Erythroblast (primary cell): Measurements from ENCODE around the gene NRP1.

Experiments used
- GATA1 ChIP-seq: IDR thresholded peaks from 2 replicates; pipeline ENCODE4 v1.6.1; 2011; ENCODE audit warnings: low read depth, mild to moderate bottlenecking, control low read depth, low read length, moderate library complexity
- POLR2A ChIP-seq: IDR thresholded peaks from 2 replicates; pipeline ENCODE4 v1.6.1; 2011; ENCODE audit warnings: mild to moderate bottlenecking, low read length

GRCh38 chr10:33228426-33228825 is 106.0 kb downstream of the NRP1 start:
- no peak for TF ChIP-seq POLR2A
- TF ChIP-seq GATA1: no peak
